ENCODE measurements around the gene SPOCK1. TPM values are rescaled to one million over a fixed set of nuclear protein-coding genes. Genes with fewer than 3 reads are reported as not detected.

Gene SPOCK1
- polyA plus RNA-seq, 3 donors: 1.8 to 5.7 (median 2.1) TPM

DNA sequence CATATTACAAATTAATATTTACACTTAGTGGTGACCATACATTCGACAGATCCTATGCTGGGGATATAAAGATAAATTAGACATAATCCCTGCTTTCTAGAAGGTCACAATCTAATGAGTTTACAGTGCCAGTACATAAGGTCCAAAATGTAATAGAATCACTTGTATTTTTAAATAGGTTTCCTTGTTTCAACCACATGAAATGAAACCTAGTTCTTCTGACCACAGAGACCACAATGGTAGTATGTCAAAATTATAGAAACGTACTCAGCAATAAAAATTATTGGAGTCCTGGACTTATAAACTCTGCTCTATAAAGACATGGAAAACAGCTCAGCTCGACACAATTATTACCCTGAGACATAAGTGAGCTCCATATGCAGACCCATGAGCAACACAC lies 444.3 kb downstream of the SPOCK1 start:
- Histone ChIP-seq H3K27ac (ENCODE audit: low read depth in 1 of 2, low read length in 2 of 2) (no peak overlapping the region), H3K27me3 (ENCODE audit: control insufficient read depth in 2 of 2, insufficient read depth in 2 of 2, low read length in 2 of 2) (no peaks in the 10 kb centered on the region), H3K9me3 (replicated peaks in 1 of 2; ENCODE audit: control insufficient read depth in 1 of 2, insufficient read depth in 1 of 2, low read length in 2 of 2) (no peaks in the 10 kb centered on the region), H3K4me3 (replicated peaks in 1 of 3; ENCODE audit: low read depth in 2 of 3, low read length in 3 of 3) (no peak overlapping the region), H2AFZ (ENCODE audit: insufficient read depth, low read depth, low read length, poor library complexity, severe bottlenecking) (no peak overlapping the region), H3K36me3 (replicated peaks in 1 of 2; ENCODE audit: control insufficient read depth in 1 of 2, insufficient read depth in 2 of 2, low read length in 2 of 2) (no peaks in the 10 kb centered on the region), H3K79me2 (ENCODE audit: insufficient read depth, low read length) (no peaks in the 10 kb centered on the region), H3K4me1 (ENCODE audit: control insufficient read depth in 1 of 2, insufficient read depth in 2 of 2, low read length in 2 of 2) (no peaks in the 10 kb centered on the region), H3K9ac (ENCODE audit: insufficient read depth, low read length, poor library complexity, severe bottlenecking) (no peak overlapping the region), H4K20me1 (ENCODE audit: insufficient read depth, low read length) (no peaks in the 10 kb centered on the region), H3K4me2 (replicated peaks; ENCODE audit: extremely low read depth, low read length, poor library complexity, severe bottlenecking) (no peak overlapping the region)
- H3K27ac Mint-ChIP-seq: no peak overlapping the region
- intact Hi-C loops (cut with micrococcal nuclease): no loop called here
- H3K27me3 Mint-ChIP-seq (ENCODE audit: low read depth in 3 of 3): peaks cover 2 to 4% (median 2%) of the 10 kb centered on the region in 3 donors
- H3K36me3 Mint-ChIP-seq: no peaks in the 10 kb centered on the region
- H3K4me3 Mint-ChIP-seq: no peak overlapping the region
- no peaks in the 10 kb centered on the region for H3K4me1 Mint-ChIP-seq
- DNase-seq: no peak
- no CpG with 5 or more reads among the region's 3 CpGs for WGBS (ENCODE audit: insufficient coverage)
- TF ChIP-seq, protein P1, sequence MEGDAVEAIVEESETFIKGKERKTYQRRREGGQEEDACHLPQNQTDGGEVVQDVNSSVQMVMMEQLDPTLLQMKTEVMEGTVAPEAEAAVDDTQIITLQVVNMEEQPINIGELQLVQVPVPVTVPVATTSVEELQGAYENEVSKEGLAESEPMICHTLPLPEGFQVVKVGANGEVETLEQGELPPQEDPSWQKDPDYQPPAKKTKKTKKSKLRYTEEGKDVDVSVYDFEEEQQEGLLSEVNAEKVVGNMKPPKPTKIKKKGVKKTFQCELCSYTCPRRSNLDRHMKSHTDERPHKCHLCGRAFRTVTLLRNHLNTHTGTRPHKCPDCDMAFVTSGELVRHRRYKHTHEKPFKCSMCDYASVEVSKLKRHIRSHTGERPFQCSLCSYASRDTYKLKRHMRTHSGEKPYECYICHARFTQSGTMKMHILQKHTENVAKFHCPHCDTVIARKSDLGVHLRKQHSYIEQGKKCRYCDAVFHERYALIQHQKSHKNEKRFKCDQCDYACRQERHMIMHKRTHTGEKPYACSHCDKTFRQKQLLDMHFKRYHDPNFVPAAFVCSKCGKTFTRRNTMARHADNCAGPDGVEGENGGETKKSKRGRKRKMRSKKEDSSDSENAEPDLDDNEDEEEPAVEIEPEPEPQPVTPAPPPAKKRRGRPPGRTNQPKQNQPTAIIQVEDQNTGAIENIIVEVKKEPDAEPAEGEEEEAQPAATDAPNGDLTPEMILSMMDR (IDR thresholded peaks at IDR 0.05): no peak
- peaks cover 0 to 9% (median 3%) of the 10 kb centered on the region in 7 donors for H3K9me3 Mint-ChIP-seq

DNA sequence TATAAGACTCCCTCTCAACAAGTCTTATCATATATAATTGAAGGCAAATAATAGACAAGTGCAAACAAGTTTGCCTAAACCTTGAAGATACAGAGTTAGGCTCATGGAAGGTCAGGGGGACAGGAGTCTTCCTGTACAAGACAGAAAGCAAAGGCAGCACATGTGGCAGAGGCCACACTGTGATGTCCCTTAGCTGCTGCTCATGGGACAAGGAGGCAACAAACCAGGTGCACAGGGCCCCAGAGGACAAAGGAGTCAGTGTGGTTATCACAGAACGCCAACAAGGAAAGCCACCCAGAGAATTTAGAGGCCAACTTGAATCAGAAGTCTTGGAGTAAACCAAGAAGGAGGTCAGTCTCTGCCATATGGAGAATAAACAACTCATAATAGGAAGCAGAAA lies 444.8 kb downstream of the SPOCK1 start:
- no peaks in the 10 kb centered on the region for H3K9me3 ChIP-seq (replicated peaks in 1 of 2; ENCODE audit: control insufficient read depth in 1 of 2, insufficient read depth in 1 of 2, low read length in 2 of 2)
- H3K4me1 ChIP-seq (ENCODE audit: control insufficient read depth in 1 of 2, insufficient read depth in 2 of 2, low read length in 2 of 2): no peaks in the 10 kb centered on the region
- TF ChIP-seq, protein P1 (IDR thresholded peaks at IDR 0.05): no peak
- WGBS (ENCODE audit: insufficient coverage): no CpG with 5 or more reads among the region's 1 CpG
- no peak overlapping the region for H3K27ac Mint-ChIP-seq
- H2AFZ ChIP-seq (ENCODE audit: insufficient read depth, low read depth, low read length, poor library complexity, severe bottlenecking): no peak overlapping the region
- no peak overlapping the region for H3K4me2 ChIP-seq (replicated peaks; ENCODE audit: extremely low read depth, low read length, poor library complexity, severe bottlenecking)
- no peaks in the 10 kb centered on the region for H4K20me1 ChIP-seq (ENCODE audit: insufficient read depth, low read length)
- no peak overlapping the region for H3K4me3 Mint-ChIP-seq
- no peaks in the 10 kb centered on the region for H3K4me1 Mint-ChIP-seq
- no peak overlapping the region for H3K4me3 ChIP-seq (replicated peaks in 1 of 3; ENCODE audit: low read depth in 2 of 3, low read length in 3 of 3)
- H3K79me2 ChIP-seq (ENCODE audit: insufficient read depth, low read length): no peaks in the 10 kb centered on the region
- no peaks in the 10 kb centered on the region for H3K36me3 ChIP-seq (replicated peaks in 1 of 2; ENCODE audit: control insufficient read depth in 1 of 2, insufficient read depth in 2 of 2, low read length in 2 of 2)
- no peaks in the 10 kb centered on the region for H3K36me3 Mint-ChIP-seq
- intact Hi-C loops (cut with micrococcal nuclease): no loop called here
- H3K27ac ChIP-seq (ENCODE audit: low read depth in 1 of 2, low read length in 2 of 2): no peak overlapping the region
- peaks cover 2 to 4% (median 2%) of the 10 kb centered on the region in 3 donors for H3K27me3 Mint-ChIP-seq (ENCODE audit: low read depth in 3 of 3)
- no peak overlapping the region for H3K9ac ChIP-seq (ENCODE audit: insufficient read depth, low read length, poor library complexity, severe bottlenecking)
- no peak for DNase-seq
- peaks cover 0 to 9% (median 3%) of the 10 kb centered on the region in 7 donors for H3K9me3 Mint-ChIP-seq
- no peaks in the 10 kb centered on the region for H3K27me3 ChIP-seq (ENCODE audit: control insufficient read depth in 2 of 2, insufficient read depth in 2 of 2, low read length in 2 of 2)
